ENCODE measurements around the gene FRYL.
"Not testable (repeated sequence)": the region's sequence is repeated elsewhere in the genome, so short reads cannot be mapped to it uniquely, and the experiment has no call there.

FRYL gene

DNA sequence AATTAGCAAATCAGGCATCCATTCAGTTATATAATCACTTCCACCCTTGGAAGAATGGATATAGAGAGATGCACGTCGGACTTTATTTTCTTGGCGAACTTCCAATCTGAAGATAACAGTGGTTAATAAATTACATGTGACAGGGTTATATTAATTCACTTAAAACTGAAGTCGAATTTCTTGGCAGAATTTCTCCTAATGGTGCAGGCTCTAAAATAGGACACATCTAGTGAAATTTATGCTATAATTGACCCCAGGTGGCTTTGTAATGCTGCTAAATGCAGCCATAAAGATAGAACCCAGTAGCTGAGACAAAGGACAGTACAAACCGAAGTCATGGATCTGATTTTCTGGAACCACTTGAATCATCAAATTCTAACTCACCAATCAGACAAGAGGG lies 317.7 kb downstream of the FRYL start:
- in situ Hi-C loops (cut with MboI; ENCODE audit: low sequenced_read_pairs): no loop called here

DNA sequence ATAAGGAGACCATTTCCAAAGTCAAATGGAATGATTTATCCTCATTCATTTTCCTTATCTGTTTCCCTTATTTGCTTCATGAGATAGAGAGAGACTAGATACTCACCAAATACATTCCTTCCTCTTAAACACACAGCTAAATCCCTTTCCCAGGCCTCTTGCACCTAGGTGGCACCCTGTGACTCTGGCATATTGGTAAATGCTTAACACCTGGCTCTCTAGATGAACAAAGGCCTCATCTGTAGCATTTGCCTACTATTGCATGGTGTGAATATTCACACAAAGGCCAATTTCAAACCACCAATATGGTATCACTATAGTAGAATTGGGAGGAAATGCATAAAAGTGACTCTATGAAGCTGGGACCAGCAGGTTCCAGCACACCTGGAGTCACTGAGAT lies 319.1 kb downstream of the FRYL start:
- in situ Hi-C loops (cut with MboI; ENCODE audit: low sequenced_read_pairs): no loop called here

DNA sequence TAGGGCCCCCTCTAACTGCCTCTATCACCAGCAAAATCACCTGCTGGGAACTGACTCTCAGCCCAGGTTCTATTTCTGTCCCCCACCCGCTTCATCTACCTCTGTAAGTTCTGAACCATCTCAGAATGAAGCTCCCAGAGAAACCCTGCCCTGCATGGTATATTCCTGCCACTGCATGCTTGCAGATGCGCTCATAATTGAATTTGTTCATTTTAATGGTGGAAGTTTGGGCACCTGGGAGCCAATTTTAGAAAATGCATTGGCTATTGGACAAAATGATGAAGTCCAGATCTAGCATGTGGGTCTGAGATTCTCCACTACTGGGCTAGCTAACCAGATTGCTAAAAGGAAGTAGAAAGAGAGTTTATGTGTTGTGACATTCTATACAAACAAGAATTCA lies 325.5 kb downstream of the FRYL start:
- in situ Hi-C loops (cut with MboI; ENCODE audit: low sequenced_read_pairs): no loop called here

DNA sequence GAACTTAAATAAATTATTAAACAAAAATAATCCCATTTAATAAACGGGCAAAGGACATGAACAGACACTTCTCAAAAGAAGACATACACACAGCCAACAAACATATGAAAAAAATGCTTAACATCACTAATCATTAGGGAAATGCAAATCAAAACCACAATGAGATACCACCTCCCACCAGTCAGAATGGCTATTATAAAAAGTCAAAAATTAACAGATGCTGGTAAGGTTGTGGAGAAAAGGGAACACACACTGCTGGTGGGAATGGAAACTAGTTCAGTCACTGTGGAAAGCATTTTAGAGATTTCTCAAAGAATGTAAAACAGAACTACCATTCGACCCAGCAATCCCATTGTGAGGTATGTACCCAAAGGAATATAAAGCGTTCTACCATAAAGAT lies 328.4 kb downstream of the FRYL start:
- in situ Hi-C loops (cut with MboI; ENCODE audit: low sequenced_read_pairs): not testable (repeated sequence)

DNA sequence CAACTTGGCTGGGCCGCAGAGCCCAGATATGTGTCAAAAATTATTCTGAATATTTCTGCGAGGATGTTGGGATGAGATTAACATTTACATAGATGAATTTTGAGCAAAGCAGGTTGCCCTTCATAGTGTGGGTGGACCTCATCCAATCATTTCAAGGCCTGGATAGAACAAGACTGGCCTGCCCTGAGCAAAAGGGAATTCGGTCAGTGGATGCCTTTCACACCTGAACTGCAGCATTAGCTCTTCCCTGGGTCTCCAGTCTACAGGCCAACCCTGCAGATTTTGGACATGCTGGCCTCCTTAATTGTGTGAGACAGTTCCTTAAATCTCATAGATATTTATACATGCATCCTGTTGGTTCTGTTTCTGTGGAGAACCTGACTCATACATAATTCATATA lies 329.3 kb downstream of the FRYL start:
- in situ Hi-C loops (cut with MboI; ENCODE audit: low sequenced_read_pairs): no loop called here

DNA sequence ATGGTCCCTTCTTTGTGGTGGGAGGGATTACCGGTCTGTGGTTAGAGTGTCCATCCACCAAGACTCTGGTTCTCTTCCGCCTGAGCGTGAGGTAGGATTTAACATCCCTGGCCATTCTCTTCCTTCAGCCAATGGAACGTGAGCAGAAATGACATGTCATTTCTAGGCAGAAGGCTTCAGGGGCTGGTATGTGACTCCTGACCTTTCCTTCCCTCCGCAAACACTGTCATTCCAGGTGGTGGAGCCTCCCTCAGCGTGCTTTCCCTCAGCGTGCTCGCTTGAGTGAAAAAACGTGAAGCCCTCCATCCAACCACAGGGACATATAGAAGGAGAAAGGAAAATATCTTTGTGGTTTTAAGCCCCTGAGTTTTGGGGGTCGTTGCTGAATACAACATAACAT lies 330.9 kb downstream of the FRYL start:
- in situ Hi-C loops (cut with MboI; ENCODE audit: low sequenced_read_pairs): no loop called here

Data from HL-60/S4 treated with phorbol 12-myristate 13-acetate at 8.2 ng/mL for 4 days and 3 days (cell line).